ENCODE data around the gene MX2.

Gene MX2

DNA sequence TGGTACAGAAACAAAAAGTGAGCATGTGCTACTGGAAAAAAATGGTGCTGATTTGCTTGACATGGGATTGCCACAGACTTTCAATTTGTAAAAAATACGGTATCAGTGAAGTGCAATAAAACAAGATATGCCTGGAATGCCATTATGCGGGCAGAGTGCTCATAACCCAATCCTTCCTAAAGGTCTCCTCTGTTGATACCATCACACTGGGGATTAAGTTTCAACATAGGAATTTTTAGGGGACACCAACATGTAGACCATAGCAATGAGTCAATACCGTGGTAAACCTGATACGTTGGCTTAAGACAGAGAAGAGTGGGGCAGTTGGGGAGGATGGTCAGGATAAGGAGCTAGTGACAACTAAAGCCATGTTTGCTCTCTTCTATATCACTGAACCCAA lies 84.8 kb downstream of the MX2 start:
- no peak for DNase-seq (ENCODE audit: low read depth)
- no peak overlapping the region for H3K4me3 ChIP-seq (replicated peaks; ENCODE audit: low read depth, low read length)
- TF ChIP-seq CTCF (IDR thresholded peaks at IDR 0.05; ENCODE audit: low read length, missing control alignments), result no peak

DNA sequence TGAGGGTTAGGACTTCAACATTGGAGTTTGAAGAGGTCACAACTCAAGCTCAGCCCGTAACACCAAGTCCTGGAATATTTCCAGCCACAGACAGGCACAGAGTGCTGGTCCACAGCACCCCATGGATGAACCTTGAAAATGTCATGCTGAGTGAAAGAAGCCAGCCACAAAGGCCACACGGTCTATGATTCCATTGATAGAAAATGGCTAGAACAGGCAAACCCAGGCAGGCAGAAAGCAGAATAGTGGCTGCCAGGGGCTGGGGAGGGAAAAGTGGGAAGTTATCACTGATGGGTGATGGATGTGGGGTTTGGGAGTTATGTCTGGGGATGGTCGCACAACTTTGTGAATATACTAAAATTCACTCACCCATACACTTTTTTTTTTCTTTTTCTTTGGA lies 85.5 kb downstream of the MX2 start:
- no peak for DNase-seq (ENCODE audit: low read depth)
- no peak for TF ChIP-seq CTCF (IDR thresholded peaks at IDR 0.05; ENCODE audit: low read length, missing control alignments)
- H3K4me3 ChIP-seq (replicated peaks; ENCODE audit: low read depth, low read length), result no peak overlapping the region

- no peak for DNase-seq (ENCODE audit: low read depth)
- no peak for TF ChIP-seq CTCF (IDR thresholded peaks at IDR 0.05; ENCODE audit: low read length, missing control alignments)
- no peak overlapping the region for H3K4me3 ChIP-seq (replicated peaks; ENCODE audit: low read depth, low read length)
Observed at GRCh38 chr21:41449613-41450012, 87.8 kb downstream of the MX2 start.

- no peak overlapping the region for H3K4me3 ChIP-seq (replicated peaks; ENCODE audit: low read depth, low read length)
- no peak for DNase-seq (ENCODE audit: low read depth)
- no peak for TF ChIP-seq CTCF (IDR thresholded peaks at IDR 0.05; ENCODE audit: low read length, missing control alignments)
Observed at GRCh38 chr21:41451753-41452676, 90.2 kb downstream of the MX2 start.

DNA sequence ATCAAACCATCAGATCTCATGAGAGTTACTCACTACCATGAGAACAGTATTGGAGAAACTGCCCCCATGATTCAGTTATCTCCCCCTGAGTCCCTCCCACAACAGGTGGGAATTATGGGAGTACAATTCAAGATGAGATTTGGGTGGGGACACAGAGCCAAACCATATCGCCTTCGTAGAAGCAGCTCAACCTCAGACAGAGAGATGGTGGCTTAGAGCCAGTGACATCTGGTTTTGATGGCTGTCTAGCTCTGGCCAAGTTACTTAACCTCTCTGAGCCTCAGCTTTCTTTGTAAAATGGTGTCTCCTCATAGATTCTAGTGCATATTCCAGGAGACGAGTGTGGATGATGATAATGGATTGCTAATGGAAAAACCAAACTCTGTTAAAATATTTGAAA lies 91.4 kb downstream of the MX2 start:
- TF ChIP-seq CTCF (IDR thresholded peaks at IDR 0.05; ENCODE audit: low read length, missing control alignments), result no peak
- H3K4me3 ChIP-seq (replicated peaks; ENCODE audit: low read depth, low read length), result no peak overlapping the region

GRCh38 chr21:41453761-41454160 lies 91.9 kb downstream of the MX2 start:
- no peak for TF ChIP-seq CTCF (IDR thresholded peaks at IDR 0.05; ENCODE audit: low read length, missing control alignments)
- no peak overlapping the region for H3K4me3 ChIP-seq (replicated peaks; ENCODE audit: low read depth, low read length)
- DNase-seq (ENCODE audit: low read depth), result no peak

More for the DNA sequence above, 91.4 kb downstream of the MX2 start:
- no peak for DNase-seq (ENCODE audit: low read depth)

DNA sequence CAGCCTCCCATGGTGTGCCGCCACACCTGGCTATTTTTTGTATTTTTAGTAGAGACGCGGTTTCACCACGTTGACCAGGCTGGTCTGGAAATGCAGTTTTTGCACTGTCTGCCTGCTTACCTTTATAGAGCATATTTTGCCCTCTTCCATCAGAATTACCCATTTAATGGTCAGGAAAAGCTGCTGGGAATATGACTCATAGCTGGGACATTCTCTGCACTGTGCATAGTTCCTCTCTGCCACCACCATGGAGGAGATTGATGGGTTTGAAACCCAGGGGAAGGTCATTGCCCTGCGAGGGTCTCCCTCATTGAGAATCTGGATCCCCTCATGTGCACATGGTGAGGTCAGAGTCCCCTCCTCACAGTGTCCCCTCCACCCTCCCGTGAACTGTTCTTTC lies 96.3 kb downstream of the MX2 start:
- TF ChIP-seq CTCF (IDR thresholded peaks at IDR 0.05; ENCODE audit: low read length, missing control alignments), result no peak
- no peak overlapping the region for H3K4me3 ChIP-seq (replicated peaks; ENCODE audit: low read depth, low read length)
- DNase-seq (ENCODE audit: low read depth), result no peak

Measured in fibroblast of pulmonary artery (primary cell).